Right lobe of liver (tissue), 6 donors: ENCODE results near the gene SPRYD4. TPM values are rescaled to one million over a fixed set of nuclear protein-coding genes. Genes with fewer than 3 reads are reported as not detected.
A peak's percentile ranks its signal among the peaks of the same experiment; 100 is the strongest.

Experiments
- ATAC-seq, 4 donors: fragments of 200-7000 bp; cut with Tn5 transposase; one replicate each; pipeline ENCODE4 v1.9.1; 2020; ENCODE audit warnings: mild to moderate bottlenecking in 4 of 4, moderate library complexity in 4 of 4
- DNase-seq, 3 donors: peaks; one replicate each; pipeline ENCODE4 v3.0.0-alpha.2; 2020
- H3K27ac ChIP-seq, 3 donors: fragments of 200-600 bp; one replicate each; pipeline ENCODE4 v1.8.0; 2022
- H3K27me3 ChIP-seq, 2 donors: fragments of 200-600 bp; one replicate each; pipeline ENCODE4 v1.8.0; 2022
- H3K36me3 ChIP-seq, 4 donors: fragments of 200-600 bp; sonication (generic) in 1 of 4; one replicate each; pipeline versions ENCODE4 v1.5.1 to v1.8.0; 2017 to 2022; ENCODE audit warnings: control low read depth in 1 of 4
- H3K4me1 ChIP-seq, 4 donors: fragments of 200-600 bp; sonication (generic) in 1 of 4; one replicate each; pipeline versions ENCODE4 v1.5.1 to v1.8.0; 2017 to 2022; ENCODE audit warnings: control low read depth in 1 of 4
- H3K4me3 ChIP-seq, 3 donors: fragments of 200-600 bp; one replicate each; pipeline ENCODE4 v1.8.0; 2022
- H3K9me3 ChIP-seq, 4 donors: fragments of 200-600 bp; sonication (generic) in 1 of 4; one replicate each; pipeline versions ENCODE4 v1.5.1 to v1.8.0; 2017 to 2022; ENCODE audit warnings: control low read depth in 1 of 4
- CTCF ChIP-seq, 4 donors: fragments of 200-600 bp in 3 of 4; fragments of 450-650 bp in 1 of 4; IDR thresholded peaks; one replicate each; pipeline versions ENCODE4 v1.5.1 to v1.8.0; 2016 to 2022; ENCODE audit warnings: antibody characterized with exemption in 4 of 4, mild to moderate bottlenecking in 2 of 4
- POLR2A ChIP-seq: fragments of 450-650 bp; IDR thresholded peaks from one replicate; pipeline ENCODE4 v1.6.1; 2017; ENCODE audit warnings: antibody characterized with exemption, mild to moderate bottlenecking
- WGBS: methylation state at CpG from one replicate; pipeline ENCODE4 v1.1.6; 2018; ENCODE audit warnings: low coverage, low lambda C conversion rate; ENCODE audit not compliant: insufficient coverage; ENCODE audit errors: missing lambda C conversion rate; 5-methylcytosine and 5-hydroxymethylcytosine counted together
- intact Hi-C, 2 donors: fragments of 100-400 bp; cut with DNase I; formaldehyde crosslinking; loops; one replicate each; pipeline versions ENCODE4 v1.11.2 to v1.14.1; 2022
- total RNA-seq, 6 experiments: library from RNA; depleted of rRNA in 2 of 6; stranded (reverse); fragments of >200 nt in 2 of 6; fragmentation: NEBNext Ultra II Directional in 3 of 6; extraction: Animal tissue kit (Norgen Biotek cat#: 25700) in 3 of 6; gene quantifications; one replicate each; pipeline versions ENCODE4 v1.1.0 to v1.2.4, GENCODE V29; 2016 to 2023
- donor health status: DM: no; HTN: yes; CAD: no.
- donor health status: DM: no; HTN: no; CAD: no.
- donor health status: DM: no; HTN: no; CAD: no.
- donor health status: DM: no; HTN: yes; CAD: no.
- donor health status: DM: no; HTN: yes; CAD: no.

The SPRYD4 gene
- total RNA-seq, 6 experiments from 2014 or later = 4.7 to 11.1 (median 7.8) TPM

GRCh38 chr12:56469007-56469930 lies 891 bp downstream of the SPRYD4 start:
- H3K4me1 ChIP-seq = peaks cover 0 to 39% (median 5%) of the 10 kb centered on the region in 4 donors
- ATAC-seq = peak; percentile 59 to 63 (median 61)
- H3K4me3 ChIP-seq = peak overlapping the region; percentile 65 to 92 (median 69)
- intact Hi-C loops = no loop called here
- WGBS = 7% methylated on average over 10 of the region's 19 CpGs
- TF ChIP-seq POLR2A (peak; percentile 26), CTCF (IDR thresholded peaks at IDR 0.05) (no peak)
- peak overlapping the region; percentile 76 to 98 (median 97) for H3K27ac ChIP-seq
- H3K9me3 ChIP-seq = no peaks in the 10 kb centered on the region
- peak; percentile 64 to 77 (median 70) for DNase-seq
- H3K27me3 ChIP-seq = no peaks in the 10 kb centered on the region
- H3K36me3 ChIP-seq = peaks cover 0 to 26% (median 3%) of the 10 kb centered on the region in 4 donors

- peaks cover 0 to 26% (median 3%) of the 10 kb centered on the region in 4 donors for H3K36me3 ChIP-seq
- TF ChIP-seq CTCF (IDR thresholded peaks at IDR 0.05) = no peak
- no peak for TF ChIP-seq POLR2A
- intact Hi-C loops = no loop called here
- no peak overlapping the region for H3K4me3 ChIP-seq
- DNase-seq (no peak), ATAC-seq (no peak)
- H3K27ac ChIP-seq = peak overlapping the region in 2 of 3 donors; percentile 83 to 92
- H3K4me1 ChIP-seq = peaks cover 0 to 80% (median 18%) of the 10 kb centered on the region in 4 donors
- no peaks in the 10 kb centered on the region for H3K9me3 ChIP-seq
- 89% methylated on average over 3 of the region's 9 CpGs for WGBS
- no peaks in the 10 kb centered on the region for H3K27me3 ChIP-seq
These were observed 6.0 kb downstream of the SPRYD4 start for GRCh38 chr12:56474389-56474788.

GRCh38 chr12:56476143-56476542 lies 7.8 kb downstream of the SPRYD4 start:
- WGBS = 62% methylated on average over 4 of the region's 6 CpGs
- H3K4me1 ChIP-seq = peaks cover 0 to 69% (median 14%) of the 10 kb centered on the region in 4 donors
- peak overlapping the region in 2 of 3 donors; percentile 83 to 92 for H3K27ac ChIP-seq
- H3K27me3 ChIP-seq = no peaks in the 10 kb centered on the region
- H3K36me3 ChIP-seq = peaks cover 0 to 23% (median 3%) of the 10 kb centered on the region in 4 donors
- TF ChIP-seq CTCF (IDR thresholded peaks at IDR 0.05) (no peak), POLR2A (no peak)
- DNase-seq (no peak), ATAC-seq (no peak)
- intact Hi-C loops = no loop called here
- H3K4me3 ChIP-seq = no peak overlapping the region
- no peaks in the 10 kb centered on the region for H3K9me3 ChIP-seq

- TF ChIP-seq POLR2A = peak; percentile 56
- no peak for TF ChIP-seq CTCF (IDR thresholded peaks at IDR 0.05)
- Histone ChIP-seq H3K27ac (peak overlapping the region; percentile 43 to 93 (median 88)), H3K4me3 (no peak overlapping the region), H3K36me3 (peaks cover 0 to 16% (median 3%) of the 10 kb centered on the region in 4 donors), H3K4me1 (peaks cover 0 to 71% (median 14%) of the 10 kb centered on the region in 4 donors), H3K9me3 (no peaks in the 10 kb centered on the region), H3K27me3 (no peaks in the 10 kb centered on the region)
- peak; percentile 86 to 94 (median 89) for ATAC-seq
- intact Hi-C loops = no loop called here
- DNase-seq = peak; percentile 84 to 99 (median 96)
- no CpG with 5 or more reads among the region's 1 CpG for WGBS
These were observed 8.6 kb downstream of the SPRYD4 start for GRCh38 chr12:56476972-56477432.
